Skeletal muscle satellite cell (primary cell): ENCODE data around the gene SH3PXD2A.

Experiments
- H3K27me3 ChIP-seq: 2 replicates; pipeline ENCODE4 v1.7.0; 2013; ENCODE audit warnings: low read length; ENCODE audit not compliant: control insufficient read depth, insufficient read depth
- H3K36me3 ChIP-seq: 2 replicates; pipeline ENCODE4 v1.7.0; 2013; ENCODE audit warnings: mild to moderate bottlenecking, control low read depth, low read length; ENCODE audit not compliant: insufficient read depth
- H3K4me1 ChIP-seq: 2 replicates; pipeline ENCODE4 v1.7.0; 2013; ENCODE audit warnings: low read length; ENCODE audit not compliant: control insufficient read depth, insufficient read depth
- H3K4me2 ChIP-seq: 2 replicates; pipeline ENCODE4 v1.7.0; 2013; ENCODE audit warnings: mild to moderate bottlenecking, low read length
- H3K4me3 ChIP-seq: 2 replicates; pipeline ENCODE4 v1.7.0; 2013; ENCODE audit warnings: low read length
- H3K9ac ChIP-seq: 2 replicates; pipeline ENCODE4 v1.7.0; 2013; ENCODE audit warnings: mild to moderate bottlenecking, low read depth, low read length, moderate library complexity
- H3K9me3 ChIP-seq: replicated peaks from 2 replicates; pipeline ENCODE4 v1.7.0; 2013; ENCODE audit warnings: mild to moderate bottlenecking, control low read depth, low read length

SH3PXD2A gene

DNA sequence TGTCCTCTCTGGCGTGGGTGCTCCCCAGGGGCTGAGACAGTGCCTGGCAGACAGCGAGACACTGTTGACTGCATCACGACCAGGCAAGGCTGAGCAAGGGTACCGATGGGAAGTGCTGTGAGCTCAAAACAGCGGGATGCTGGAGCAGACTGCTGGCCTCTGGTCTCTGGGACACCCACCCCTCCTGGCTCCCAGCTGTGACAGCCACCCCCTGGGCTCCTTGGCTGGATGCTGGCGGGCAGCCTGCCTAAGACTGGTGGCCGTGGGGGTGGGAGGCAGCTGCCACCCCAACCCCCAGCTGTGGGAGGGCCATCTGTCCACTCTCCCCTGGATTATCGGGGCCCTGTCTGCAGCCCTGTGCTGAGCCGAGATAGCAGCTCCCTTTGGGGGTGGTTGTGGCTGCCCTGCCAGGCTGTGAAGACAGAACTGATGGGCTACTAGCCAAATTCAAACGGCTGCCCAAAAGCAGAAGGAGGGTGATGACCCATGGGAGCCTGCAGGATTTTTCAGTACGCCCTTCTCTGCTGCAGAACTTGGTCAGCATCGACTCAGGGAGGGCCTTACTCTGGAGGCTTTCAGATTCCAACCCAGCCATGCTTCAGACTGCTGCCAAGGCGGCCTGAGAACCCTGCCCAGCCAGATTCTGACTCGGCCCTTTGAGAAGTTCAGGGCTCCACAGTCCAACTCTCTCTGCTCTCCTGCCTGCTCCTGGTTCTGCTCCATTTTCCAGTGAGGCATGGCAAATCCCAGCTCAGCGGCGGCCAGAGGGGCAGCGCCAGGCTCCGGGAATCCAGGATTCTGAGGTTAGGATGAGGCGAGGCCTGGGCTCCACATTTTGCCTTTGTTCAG, 236.6 kb downstream of the SH3PXD2A start:
- no peaks in the 10 kb centered on the region for H3K9me3 ChIP-seq
- peak overlapping the region; percentile 10 for H3K4me2 ChIP-seq
- H3K9ac ChIP-seq = peak overlapping the region; percentile 43
- peaks cover 33% of the 10 kb centered on the region for H3K36me3 ChIP-seq
- no peaks in the 10 kb centered on the region for H3K27me3 ChIP-seq
- no peak overlapping the region for H3K4me3 ChIP-seq
- H3K4me1 ChIP-seq = peaks cover 52% of the 10 kb centered on the region

DNA sequence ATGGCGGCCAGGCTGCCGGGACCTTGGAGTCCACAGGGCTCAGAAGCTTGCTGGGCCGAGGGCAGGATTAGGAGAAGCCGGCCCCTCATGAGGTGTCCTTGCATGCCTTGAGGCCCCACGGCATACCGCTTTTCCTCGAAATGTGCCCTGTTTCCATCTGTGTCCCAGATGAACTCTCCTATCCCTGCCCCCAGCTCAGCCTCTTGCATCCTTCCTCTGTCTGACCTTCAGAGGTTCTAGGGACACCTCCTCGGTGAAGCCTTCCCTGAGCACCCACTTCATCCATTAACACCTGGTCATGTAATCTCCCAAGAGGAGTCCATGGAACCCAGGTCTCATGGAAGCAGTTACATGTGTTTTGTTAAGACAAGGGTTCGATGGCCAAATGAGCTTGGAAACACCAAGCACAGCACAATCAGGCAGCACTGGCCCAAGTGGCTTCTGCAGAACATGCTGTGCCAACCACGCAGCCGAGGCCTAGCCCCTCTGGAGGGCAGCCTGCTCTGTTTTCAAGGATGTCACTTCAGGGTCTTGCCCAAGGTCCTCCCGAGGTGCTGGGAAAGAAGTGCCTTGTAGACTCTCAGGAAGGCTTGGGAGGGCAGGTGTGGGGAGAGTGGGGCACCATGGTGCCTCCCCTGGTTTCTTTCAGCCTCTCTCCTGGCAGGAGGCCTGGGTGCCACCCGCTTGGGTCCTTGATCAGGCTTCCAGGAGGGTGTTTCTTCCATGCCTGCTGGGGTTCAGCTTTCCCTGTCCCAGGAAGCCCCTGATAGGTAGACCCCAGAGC, 237.6 kb downstream of the SH3PXD2A start:
- no peak overlapping the region for H3K9ac ChIP-seq
- H3K9me3 ChIP-seq = no peaks in the 10 kb centered on the region
- no peak overlapping the region for H3K4me2 ChIP-seq
- peaks cover 36% of the 10 kb centered on the region for H3K36me3 ChIP-seq
- H3K4me1 ChIP-seq = peaks cover 58% of the 10 kb centered on the region
- no peaks in the 10 kb centered on the region for H3K27me3 ChIP-seq
- H3K4me3 ChIP-seq = no peak overlapping the region

DNA sequence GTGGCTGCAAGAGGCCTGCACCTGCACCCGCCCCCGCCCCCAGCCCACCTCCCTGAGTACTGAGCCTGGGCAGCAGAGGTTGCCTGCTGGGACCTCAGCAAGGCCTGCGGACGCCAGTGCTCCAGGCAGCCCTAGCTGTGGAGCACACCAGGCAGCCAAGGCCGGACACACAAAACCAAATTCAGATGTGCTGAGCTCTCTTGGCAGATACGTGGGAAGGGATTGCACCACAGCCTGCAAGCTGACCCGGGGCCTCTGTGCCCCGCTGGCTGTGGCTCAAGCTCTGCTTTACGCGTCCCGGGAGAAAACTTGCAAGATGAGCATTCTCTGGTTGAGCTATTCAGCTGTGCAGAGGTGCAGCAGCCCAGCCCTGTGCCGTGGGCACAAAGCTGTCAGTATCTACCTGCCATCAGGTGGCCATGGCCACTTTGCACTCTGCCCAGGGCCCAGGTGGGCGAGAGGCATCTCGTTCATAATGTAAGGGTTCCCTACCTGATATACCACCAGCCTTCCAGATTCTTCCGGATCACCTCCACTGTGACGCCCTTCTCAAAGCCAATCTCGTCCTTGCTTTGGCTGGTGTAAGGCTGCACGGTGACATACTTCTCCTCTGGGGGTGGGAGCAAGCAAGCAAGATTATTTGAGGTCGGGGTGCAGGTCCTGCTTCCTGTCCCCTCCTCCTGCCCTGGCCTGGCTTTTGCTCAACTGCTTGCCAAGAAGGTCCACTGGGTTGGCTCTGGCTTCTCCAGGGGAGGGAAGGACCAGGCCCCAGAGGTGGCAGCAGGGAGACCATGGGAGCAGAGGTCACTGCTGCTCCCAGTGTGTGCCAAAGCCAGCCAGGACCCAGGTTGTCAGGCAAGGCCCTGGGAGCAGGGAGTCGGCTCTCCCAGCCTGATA, 238.4 kb downstream of the SH3PXD2A start:
- no peak overlapping the region for H3K4me3 ChIP-seq
- no peak overlapping the region for H3K9ac ChIP-seq
- H3K27me3 ChIP-seq = no peaks in the 10 kb centered on the region
- no peaks in the 10 kb centered on the region for H3K9me3 ChIP-seq
- H3K4me2 ChIP-seq = no peak overlapping the region
- peaks cover 34% of the 10 kb centered on the region for H3K36me3 ChIP-seq
- peaks cover 67% of the 10 kb centered on the region for H3K4me1 ChIP-seq

DNA sequence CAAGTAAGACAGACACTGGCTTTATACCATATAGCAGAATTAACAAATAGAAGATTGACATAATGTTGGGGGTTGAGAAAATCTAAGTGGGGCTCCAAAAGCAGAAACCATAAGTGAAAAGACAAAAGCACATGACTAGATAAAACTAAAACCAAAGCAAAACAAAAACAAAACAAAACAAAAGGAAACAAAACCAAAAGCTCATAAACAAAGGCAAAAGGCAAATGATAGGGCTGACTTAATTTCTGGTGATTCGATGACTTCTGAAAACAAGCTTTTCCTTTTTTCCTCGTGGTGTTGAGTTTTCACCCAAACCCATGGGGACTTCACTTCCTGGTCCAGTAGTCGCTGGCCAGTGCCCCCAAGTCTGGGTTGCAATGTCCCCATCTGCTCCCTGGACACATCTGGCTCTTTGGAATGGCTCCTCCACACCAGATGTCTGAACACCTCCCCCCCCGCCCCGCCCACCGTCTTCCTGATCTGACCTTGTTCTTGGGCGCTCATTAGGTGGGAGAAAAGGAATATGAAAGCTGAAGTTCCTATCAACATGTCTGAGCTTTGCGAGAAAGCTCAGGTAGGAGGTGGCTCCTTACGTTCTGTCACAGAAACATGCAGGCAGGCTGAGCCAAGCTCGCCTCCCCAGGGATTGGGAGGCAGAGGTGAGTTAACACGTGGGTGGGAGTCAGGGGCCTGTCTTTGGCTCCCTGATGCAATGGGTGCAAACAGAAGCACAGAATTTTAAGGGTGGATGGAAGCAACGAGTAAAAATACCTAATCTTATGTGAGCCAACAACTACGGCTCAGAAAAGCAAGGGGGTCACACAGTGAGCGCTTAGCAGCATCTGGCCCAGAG, 240.8 kb downstream of the SH3PXD2A start:
- Histone ChIP-seq H3K27me3 (no peaks in the 10 kb centered on the region), H3K4me3 (no peak overlapping the region), H3K4me2 (no peak overlapping the region), H3K9me3 (no peaks in the 10 kb centered on the region), H3K9ac (no peak overlapping the region), H3K36me3 (peaks cover 36% of the 10 kb centered on the region), H3K4me1 (peaks cover 64% of the 10 kb centered on the region)

DNA sequence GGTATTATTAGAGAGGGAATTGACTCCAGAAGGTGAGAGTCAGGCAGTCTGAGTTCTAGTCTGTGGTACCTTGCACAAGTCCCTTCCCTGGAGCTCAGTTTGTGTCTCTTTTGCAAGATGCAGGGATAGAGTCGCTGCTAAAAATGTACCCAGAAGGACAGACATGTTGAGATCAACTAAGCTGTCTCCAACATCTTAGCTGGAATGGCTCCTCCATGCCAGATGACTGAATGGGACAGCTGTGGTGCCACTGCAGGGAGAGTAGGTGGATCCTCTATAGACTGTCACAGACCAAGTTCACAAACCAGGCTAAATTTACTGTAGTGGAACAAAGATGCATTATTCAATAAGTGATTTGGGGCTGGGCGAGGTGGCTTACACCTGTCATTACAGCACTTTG, 241.8 kb downstream of the SH3PXD2A start:
- H3K4me2 ChIP-seq = no peak overlapping the region
- H3K9ac ChIP-seq = no peak overlapping the region
- H3K9me3 ChIP-seq = no peaks in the 10 kb centered on the region
- H3K4me1 ChIP-seq = peaks cover 54% of the 10 kb centered on the region
- no peaks in the 10 kb centered on the region for H3K27me3 ChIP-seq
- peaks cover 43% of the 10 kb centered on the region for H3K36me3 ChIP-seq
- H3K4me3 ChIP-seq = no peak overlapping the region

DNA sequence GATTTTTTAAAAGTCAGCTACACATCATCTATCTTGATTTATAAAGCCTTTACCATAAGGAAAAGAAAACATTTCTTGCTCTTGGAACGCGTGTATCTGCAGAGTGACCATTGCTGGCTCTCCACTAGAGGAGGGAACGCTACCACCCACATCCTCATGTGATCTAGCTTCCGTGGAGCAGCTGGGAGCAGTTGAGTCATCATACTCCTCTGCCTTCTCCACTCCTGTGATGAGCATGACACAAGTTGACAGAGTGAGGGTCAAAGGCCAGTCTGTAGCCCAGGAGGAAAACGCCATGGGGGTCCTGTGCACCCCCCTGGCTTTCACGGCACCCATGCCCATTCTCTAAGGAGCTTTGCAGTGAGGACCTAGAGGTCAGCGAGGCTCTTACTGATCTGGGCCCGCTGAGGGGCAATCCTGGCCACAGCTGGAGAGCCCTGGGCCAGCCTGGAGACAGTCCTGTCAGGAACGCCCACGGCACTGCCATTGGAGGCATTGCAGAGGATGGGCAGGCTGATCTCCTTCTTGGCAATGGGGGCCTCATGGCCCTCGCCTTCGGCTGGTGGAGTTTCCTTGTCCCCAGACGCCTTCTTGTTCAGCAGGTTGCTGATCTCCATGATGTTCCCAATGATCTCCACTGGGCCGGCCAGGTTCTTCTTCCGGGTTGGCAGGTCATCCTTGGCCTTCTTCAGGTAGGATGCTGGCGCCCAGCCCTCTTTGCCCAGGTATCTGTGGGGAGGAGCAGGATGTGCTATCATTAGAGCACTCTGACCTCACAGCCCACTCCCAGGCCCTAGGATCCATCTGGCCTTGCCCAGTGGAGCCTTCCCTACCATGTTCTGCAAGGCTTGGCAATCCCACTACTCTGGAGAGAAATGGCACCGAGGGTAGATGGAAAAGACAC, 242.7 kb downstream of the SH3PXD2A start:
- H3K4me1 ChIP-seq = peaks cover 50% of the 10 kb centered on the region
- H3K4me3 ChIP-seq = no peak overlapping the region

DNA sequence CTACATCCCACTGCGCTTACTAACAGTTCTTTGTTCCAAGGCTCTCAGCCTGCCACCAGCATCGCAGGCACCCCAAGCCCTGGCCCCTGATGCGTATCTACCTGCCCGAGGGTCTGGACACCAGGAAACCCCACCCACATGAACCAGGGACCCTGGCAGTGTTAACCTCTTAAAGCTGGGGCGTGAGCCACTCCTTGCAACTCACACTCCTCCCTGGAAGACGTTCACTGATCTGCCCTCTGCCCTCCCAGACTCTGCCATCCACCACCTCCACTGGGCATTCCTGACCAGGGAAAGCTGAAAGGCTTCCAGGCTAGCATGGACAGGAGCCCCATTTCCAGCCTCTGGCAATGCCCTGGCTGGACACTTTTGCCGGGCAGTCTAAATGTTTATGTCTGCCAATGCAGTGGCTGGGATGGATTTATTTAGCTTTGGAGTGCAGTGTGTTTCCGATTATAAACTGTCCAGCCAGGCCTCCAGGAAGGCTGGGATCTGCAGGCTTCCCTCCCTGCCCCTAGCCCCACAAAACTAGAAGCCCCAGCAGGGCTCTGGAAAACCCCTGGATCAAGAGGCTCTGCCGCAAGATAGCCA, 244.4 kb downstream of the SH3PXD2A start:
- peaks cover 40% of the 10 kb centered on the region for H3K36me3 ChIP-seq
- no peak overlapping the region for H3K9ac ChIP-seq
- no peak overlapping the region for H3K4me2 ChIP-seq
- H3K4me3 ChIP-seq = no peak overlapping the region
- H3K27me3 ChIP-seq = no peaks in the 10 kb centered on the region
- H3K9me3 ChIP-seq = no peaks in the 10 kb centered on the region
- H3K4me1 ChIP-seq = peaks cover 34% of the 10 kb centered on the region

More for the DNA sequence above, 242.7 kb downstream of the SH3PXD2A start:
- Histone ChIP-seq H3K9me3 (no peaks in the 10 kb centered on the region), H3K27me3 (no peaks in the 10 kb centered on the region), H3K36me3 (peaks cover 43% of the 10 kb centered on the region), H3K4me2 (peak overlapping the region; percentile 4), H3K9ac (no peak overlapping the region)

DNA sequence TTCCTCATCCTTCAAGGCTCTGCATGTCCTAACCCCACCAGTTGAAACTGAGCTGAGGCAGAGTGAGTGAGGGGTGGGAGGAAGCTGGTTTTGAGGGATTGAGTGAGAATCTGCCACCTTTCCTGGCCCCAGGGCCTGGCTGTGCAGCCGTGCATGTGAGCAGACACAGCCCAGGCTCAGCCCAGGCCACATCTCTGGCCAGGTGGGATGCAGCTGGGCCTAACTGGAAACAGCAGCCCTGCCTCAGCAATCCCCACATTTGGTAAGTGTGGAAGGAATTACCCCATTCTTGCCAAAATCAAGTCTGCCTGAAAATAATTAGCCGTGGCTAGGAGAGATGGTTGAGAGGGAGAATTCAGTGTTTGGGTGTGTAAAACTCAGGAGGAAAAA, 245.3 kb downstream of the SH3PXD2A start:
- no peaks in the 10 kb centered on the region for H3K9me3 ChIP-seq
- H3K36me3 ChIP-seq = peaks cover 44% of the 10 kb centered on the region

DNA sequence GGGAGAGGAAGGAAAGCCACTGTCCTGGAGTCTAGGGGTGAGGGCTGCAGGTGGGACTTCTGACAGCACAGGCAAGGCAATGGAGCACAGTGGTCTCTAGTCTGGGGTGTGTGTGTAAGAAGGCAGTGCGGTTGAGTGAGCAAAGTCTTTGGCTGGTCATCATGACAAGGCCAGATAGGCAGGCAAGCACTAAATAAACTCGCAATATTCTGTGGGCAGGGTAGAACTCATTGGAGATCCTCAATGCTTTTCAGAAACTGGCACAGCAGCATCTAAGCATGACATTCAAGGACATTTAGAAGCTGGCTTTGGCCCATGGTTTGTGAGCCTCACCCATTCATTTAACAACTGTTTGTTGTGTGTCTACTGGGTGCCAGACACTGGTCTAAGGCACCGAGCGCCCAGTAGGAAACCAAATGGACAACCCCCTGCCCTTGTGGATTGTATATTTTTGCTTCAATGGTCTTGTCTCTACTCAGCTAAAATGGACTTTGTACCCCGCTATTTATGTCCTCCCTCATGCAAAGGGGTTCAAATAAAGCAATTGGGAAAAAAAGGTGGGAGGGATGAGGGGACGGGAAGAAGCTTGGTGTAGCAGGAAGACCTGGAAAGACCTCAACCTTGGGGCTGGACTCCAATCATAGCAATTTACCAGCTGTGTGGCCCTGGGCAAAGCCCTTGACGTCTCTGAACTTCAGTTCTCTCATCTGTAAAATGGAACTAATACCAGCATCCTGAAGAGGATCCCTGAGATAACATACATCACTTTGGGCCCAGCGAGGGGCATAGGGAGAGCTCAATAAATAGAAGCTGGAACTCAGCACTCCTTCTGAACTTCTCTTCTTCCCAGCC, 245.9 kb downstream of the SH3PXD2A start:
- Histone ChIP-seq H3K9me3 (no peaks in the 10 kb centered on the region), H3K27me3 (no peaks in the 10 kb centered on the region), H3K4me2 (no peak overlapping the region), H3K4me3 (no peak overlapping the region), H3K36me3 (peaks cover 47% of the 10 kb centered on the region), H3K9ac (no peak overlapping the region), H3K4me1 (peaks cover 27% of the 10 kb centered on the region)

More for the DNA sequence above, 245.3 kb downstream of the SH3PXD2A start:
- Histone ChIP-seq H3K27me3 (no peaks in the 10 kb centered on the region), H3K4me3 (no peak overlapping the region), H3K9ac (no peak overlapping the region), H3K4me1 (peaks cover 33% of the 10 kb centered on the region), H3K4me2 (no peak overlapping the region)
